ENCODE data around the gene CSTA.

GRCh38 chr3:122314228-122314876 is 10.7 kb upstream of the CSTA start:
- TF ChIP-seq, protein P1, sequence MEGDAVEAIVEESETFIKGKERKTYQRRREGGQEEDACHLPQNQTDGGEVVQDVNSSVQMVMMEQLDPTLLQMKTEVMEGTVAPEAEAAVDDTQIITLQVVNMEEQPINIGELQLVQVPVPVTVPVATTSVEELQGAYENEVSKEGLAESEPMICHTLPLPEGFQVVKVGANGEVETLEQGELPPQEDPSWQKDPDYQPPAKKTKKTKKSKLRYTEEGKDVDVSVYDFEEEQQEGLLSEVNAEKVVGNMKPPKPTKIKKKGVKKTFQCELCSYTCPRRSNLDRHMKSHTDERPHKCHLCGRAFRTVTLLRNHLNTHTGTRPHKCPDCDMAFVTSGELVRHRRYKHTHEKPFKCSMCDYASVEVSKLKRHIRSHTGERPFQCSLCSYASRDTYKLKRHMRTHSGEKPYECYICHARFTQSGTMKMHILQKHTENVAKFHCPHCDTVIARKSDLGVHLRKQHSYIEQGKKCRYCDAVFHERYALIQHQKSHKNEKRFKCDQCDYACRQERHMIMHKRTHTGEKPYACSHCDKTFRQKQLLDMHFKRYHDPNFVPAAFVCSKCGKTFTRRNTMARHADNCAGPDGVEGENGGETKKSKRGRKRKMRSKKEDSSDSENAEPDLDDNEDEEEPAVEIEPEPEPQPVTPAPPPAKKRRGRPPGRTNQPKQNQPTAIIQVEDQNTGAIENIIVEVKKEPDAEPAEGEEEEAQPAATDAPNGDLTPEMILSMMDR (IDR thresholded peaks at IDR 0.05; ENCODE audit: insufficient read depth, low read length), result no peak
- no peak for TF ChIP-seq REST (IDR thresholded peaks at IDR 0.05; ENCODE audit: insufficient replicate concordance, low read depth)

Data from HL-60 (cell line).